Activated B cell treated with CpG ODN at 0.5 μM for 24 hours (primary cell): ENCODE results near the gene CGB8. TPM values are rescaled to one million over a fixed set of nuclear protein-coding genes. Genes with fewer than 3 reads are reported as not detected.
"Not testable (repeated sequence)": the region's sequence is repeated elsewhere in the genome, so short reads cannot be mapped to it uniquely, and the experiment has no call there.

Source experiments
- ATAC-seq: fragments of 200-7000 bp; cut with Tn5 transposase; one replicate; pipeline ENCODE4 v1.10.0; 2021; ENCODE audit warnings: low read depth, mild to moderate bottlenecking, moderate library complexity
- CTCF ChIA-PET: fragments of 350-600 bp; sonication (Branson Sonifier 250); formaldehyde crosslinking; loops from one replicate; lab custom pipeline; 2021; ENCODE audit warnings: antibody characterized with exemption; lab: Charles Lee
- POLR2A ChIA-PET: fragments of 350-600 bp; sonication (Branson Sonifier 250); formaldehyde crosslinking; loops from one replicate; lab custom pipeline; 2021; ENCODE audit warnings: antibody characterized with exemption; lab: Charles Lee
- DNase-seq: peaks from one replicate; pipeline ENCODE4 v3.0.0; 2022
- H3K27ac Mint-ChIP-seq: one replicate; pipeline ENCODE4 v1.8.0; 2020; ENCODE audit warnings: mixed read lengths
- H3K27me3 Mint-ChIP-seq: one replicate; pipeline ENCODE4 v1.8.0; 2021; ENCODE audit warnings: mixed read lengths
- H3K36me3 Mint-ChIP-seq: one replicate; pipeline ENCODE4 v1.8.0; 2021; ENCODE audit warnings: low read depth, mixed read lengths
- H3K4me1 Mint-ChIP-seq: one replicate; pipeline ENCODE4 v1.8.0; 2021; ENCODE audit warnings: mixed read lengths
- H3K4me3 Mint-ChIP-seq: one replicate; pipeline ENCODE4 v1.8.0; 2020; ENCODE audit warnings: mild to moderate bottlenecking, mixed read lengths
- H3K9me3 Mint-ChIP-seq: one replicate; pipeline ENCODE4 v1.8.0; 2020; ENCODE audit warnings: mixed read lengths
- intact Hi-C: fragments of 100-400 bp; cut with micrococcal nuclease; formaldehyde crosslinking; loops from one replicate; pipeline ENCODE4 v1.15.1; 2024
- total RNA-seq: library from RNA; stranded (reverse); gene quantifications from 2 replicates; pipeline ENCODE4 v1.2.3, GENCODE V29; 2022
- TF ChIP-seq, protein P1 (sequence below): fragments of 200-600 bp; IDR thresholded peaks from one replicate; pipeline ENCODE4 v1.8.0; 2022; ENCODE audit warnings: antibody characterized with exemption, mild to moderate bottlenecking

CGB8 gene
- total RNA-seq, 1 donor from 2014 or later = not detected

DNA sequence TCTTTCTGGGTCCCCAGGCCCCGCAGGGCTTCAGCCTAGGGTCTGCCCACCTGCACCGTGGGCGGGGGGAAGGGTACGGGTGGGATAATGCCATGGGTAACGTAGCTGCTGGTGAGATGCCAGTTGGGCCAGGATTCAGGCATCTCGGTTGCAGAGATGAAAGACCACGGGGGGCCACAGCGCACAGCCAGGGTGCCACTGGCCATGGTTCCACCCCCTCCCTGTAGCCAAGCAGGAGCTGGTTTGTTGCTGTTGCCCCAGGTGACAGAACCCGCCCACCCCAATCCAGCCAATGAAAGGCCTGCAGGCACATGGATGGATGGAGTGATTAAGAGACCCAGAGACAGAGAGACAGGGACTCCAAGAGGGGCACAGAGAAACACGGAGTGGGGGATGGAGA is 9.7 kb upstream of the CGB8 start:
- no peak for ATAC-seq
- peaks cover 35% of the 10 kb centered on the region for H3K27me3 Mint-ChIP-seq
- DNase-seq = no peak
- ChIA-PET CTCF (no interaction called here), POLR2A (no interaction called here)
- TF ChIP-seq, protein P1, sequence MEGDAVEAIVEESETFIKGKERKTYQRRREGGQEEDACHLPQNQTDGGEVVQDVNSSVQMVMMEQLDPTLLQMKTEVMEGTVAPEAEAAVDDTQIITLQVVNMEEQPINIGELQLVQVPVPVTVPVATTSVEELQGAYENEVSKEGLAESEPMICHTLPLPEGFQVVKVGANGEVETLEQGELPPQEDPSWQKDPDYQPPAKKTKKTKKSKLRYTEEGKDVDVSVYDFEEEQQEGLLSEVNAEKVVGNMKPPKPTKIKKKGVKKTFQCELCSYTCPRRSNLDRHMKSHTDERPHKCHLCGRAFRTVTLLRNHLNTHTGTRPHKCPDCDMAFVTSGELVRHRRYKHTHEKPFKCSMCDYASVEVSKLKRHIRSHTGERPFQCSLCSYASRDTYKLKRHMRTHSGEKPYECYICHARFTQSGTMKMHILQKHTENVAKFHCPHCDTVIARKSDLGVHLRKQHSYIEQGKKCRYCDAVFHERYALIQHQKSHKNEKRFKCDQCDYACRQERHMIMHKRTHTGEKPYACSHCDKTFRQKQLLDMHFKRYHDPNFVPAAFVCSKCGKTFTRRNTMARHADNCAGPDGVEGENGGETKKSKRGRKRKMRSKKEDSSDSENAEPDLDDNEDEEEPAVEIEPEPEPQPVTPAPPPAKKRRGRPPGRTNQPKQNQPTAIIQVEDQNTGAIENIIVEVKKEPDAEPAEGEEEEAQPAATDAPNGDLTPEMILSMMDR = no peak
- no peak overlapping the region for H3K4me3 Mint-ChIP-seq
- H3K27ac Mint-ChIP-seq = no peak overlapping the region
- no peaks in the 10 kb centered on the region for H3K9me3 Mint-ChIP-seq
- intact Hi-C loops = loop anchor here (5.0 kb wide), 1 partner anchor 41 kb away; the partner anchor contains the start of gene LHB
- peaks cover 24% of the 10 kb centered on the region for H3K4me1 Mint-ChIP-seq
- no peaks in the 10 kb centered on the region for H3K36me3 Mint-ChIP-seq

DNA sequence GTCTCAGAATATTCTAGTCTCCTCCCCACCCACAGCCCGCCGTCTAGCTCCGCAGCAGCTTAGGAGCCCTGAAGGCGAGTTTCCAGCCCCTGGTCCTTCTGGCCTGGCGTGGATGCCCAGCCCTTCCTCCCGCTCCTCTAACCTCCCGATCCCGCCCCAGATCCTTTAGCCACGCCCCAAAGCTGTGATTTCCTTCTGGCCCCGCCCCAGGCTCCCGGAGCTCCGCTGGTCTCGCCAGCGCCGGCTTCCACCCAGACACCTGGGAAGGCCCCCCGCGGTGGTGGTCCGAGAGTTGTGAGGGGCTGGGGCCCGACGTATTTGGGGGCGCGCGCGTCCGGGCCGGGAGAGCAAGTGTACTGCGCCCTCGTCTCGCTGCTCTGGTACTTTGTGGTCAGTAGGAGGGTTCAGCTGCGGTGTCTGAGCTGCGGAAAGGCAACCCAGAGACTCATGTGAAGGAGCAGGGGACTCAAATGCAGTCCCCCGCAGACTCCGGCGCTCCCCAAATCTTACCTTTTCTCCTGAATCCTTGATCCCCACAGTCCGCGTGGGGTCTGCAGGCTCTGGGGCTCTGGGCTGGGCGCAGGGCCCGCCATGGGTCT is 8.8 kb upstream of the CGB8 start, which contains the start of gene CGB7:
TSS of gene CGB7 (minus strand) at position 114 of the 599 bp plus-strand sequence. CDS start 2,374 bp downstream, outside the sequence.
- intact Hi-C loops = loop anchor here (5.0 kb wide), 1 partner anchor 40 kb away; the partner anchor contains the start of gene LHB
- no peaks in the 10 kb centered on the region for H3K36me3 Mint-ChIP-seq
- ATAC-seq (no peak), DNase-seq (peak; percentile 37)
- H3K27ac Mint-ChIP-seq = no peak within 1 kb of the TSS
- no peaks in the 10 kb centered on the region for H3K9me3 Mint-ChIP-seq
- ChIA-PET CTCF (interaction anchor here (0.9 to 1.2 kb wide), 2 partner anchors 12 to 64 kb away, joined by 3 to 5 read pairs; partner anchors contain the start of genes GYS1 and RUVBL2), POLR2A (interaction anchor here (0.6 kb wide), 1 partner anchor 434 kb away, joined by 7 read pairs; no protein-coding TSS in a partner anchor)
- TF ChIP-seq, protein P1 = no peak
- peaks cover 24% of the 10 kb centered on the region for H3K4me1 Mint-ChIP-seq
- H3K27me3 Mint-ChIP-seq = peaks cover 33% of the 10 kb centered on the region
- H3K4me3 Mint-ChIP-seq = peak within 1 kb of the TSS; percentile 79

DNA sequence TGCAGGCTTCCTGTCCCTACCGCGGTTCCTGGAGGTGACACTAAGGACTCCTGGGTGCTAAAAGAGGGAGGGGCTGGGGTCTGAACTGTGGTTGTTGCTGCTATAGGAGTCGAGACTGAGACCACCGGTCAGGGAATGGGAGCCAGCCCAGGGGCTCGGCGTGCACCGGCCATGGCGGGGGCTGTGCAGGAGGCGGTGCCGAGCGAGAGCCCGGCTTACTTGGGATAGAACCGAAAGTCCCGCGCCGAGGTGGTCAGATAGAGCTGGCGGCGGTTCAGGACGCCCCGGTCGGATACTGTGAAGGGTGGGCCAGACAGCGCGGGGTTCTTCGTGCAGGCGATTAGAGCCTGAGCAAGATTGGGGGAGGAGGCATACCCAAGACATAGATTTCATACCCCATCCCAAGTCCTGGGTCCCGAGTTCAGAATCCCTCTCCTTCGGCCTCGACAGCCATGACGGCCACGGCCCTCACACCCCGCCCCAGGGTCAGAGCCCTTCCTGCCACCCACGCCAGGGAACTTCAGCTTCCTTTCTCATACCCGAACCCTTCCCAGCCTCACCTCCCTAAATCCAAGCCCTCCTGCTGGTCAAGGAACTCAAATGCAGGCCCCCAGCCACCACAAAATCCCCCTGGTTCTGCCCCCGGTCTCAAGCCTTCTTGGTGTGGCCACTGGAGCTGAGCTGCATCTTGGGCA is 8.1 kb upstream of the CGB8 start:
- H3K27me3 Mint-ChIP-seq = peaks cover 33% of the 10 kb centered on the region

DNA sequence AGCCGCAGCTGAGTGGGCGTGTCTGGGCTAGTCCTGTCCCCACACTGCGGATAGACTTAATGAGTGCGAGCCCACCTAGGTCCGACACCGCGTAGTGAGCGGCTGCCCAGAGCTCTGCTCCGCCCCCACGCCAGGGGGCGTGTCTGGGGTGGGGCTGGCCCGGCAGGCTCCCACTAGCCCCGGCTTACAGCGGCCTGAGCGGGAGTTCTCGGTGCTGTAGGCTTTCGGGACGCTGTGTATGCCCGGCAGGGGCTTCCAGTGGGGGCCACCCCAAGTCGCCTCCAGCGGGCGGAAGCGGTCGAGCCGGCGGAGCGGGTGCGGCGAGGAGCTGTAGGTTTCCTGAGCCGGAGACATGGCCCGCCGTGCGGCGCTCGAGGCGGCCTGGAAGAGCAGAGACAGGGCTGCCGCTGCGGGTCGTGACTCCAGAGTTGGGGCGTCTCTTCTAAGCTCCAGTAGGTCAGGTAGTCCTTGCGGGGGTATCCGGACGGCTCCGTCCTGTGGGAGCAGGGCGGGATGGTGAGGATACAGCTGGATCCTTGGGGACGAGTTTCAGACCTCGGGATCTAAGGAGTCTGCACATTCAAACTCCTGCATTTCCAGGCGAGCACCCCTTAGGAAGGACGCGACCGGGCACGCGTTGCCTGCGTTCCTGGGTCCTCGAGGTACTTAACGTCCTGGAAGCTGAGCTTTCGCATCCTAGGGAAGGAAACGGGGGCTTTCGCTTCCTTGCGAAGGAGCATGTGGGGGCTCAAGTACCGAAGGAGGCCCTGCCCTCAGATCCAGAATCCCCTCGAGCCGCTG is 7.4 kb upstream of the CGB8 start:
- Mint-ChIP-seq H3K9me3 (no peaks in the 10 kb centered on the region), H3K27ac (no peak overlapping the region), H3K27me3 (peaks cover 33% of the 10 kb centered on the region), H3K4me1 (peaks cover 24% of the 10 kb centered on the region), H3K36me3 (no peaks in the 10 kb centered on the region), H3K4me3 (peak overlapping the region; percentile 79)
- ChIA-PET POLR2A (interaction anchor here (0.5 to 1.0 kb wide), 3 partner anchors 62 to 171 kb away, joined by 3 to 6 read pairs (median 3); partner anchors contain the start of gene RUVBL2), CTCF (interaction anchor here (1.0 to 1.3 kb wide), 2 partner anchors 48 to 152 kb away, joined by 3 read pairs; no protein-coding TSS in a partner anchor)
- TF ChIP-seq, protein P1 = no peak
- peak; percentile 72 for DNase-seq
- ATAC-seq = peak; percentile 83
- intact Hi-C loops = loop anchor here (5.0 kb wide), 1 partner anchor 39 kb away; the partner anchor contains the start of gene LHB

More for the DNA sequence above, 8.1 kb upstream of the CGB8 start:
- DNase-seq = peak; percentile 27
- POLR2A ChIA-PET = interaction anchor here (0.6 to 1.0 kb wide), 2 partner anchors 63 to 434 kb away, joined by 3 to 7 read pairs; partner anchors contain the start of gene RUVBL2
- not testable (repeated sequence) for ATAC-seq, H3K9me3 Mint-ChIP-seq, H3K36me3 Mint-ChIP-seq, H3K27ac Mint-ChIP-seq
- CTCF ChIA-PET = interaction anchor here (0.9 to 1.3 kb wide), 4 partner anchors 12 to 151 kb away, joined by 3 to 5 read pairs (median 3); partner anchors contain the start of genes GYS1 and RUVBL2
- intact Hi-C loops = loop anchor here (5.0 kb wide), 1 partner anchor 40 kb away; the partner anchor contains the start of gene LHB
- Mint-ChIP-seq H3K4me3 (peak overlapping the region; percentile 79), H3K4me1 (peaks cover 24% of the 10 kb centered on the region)

DNA sequence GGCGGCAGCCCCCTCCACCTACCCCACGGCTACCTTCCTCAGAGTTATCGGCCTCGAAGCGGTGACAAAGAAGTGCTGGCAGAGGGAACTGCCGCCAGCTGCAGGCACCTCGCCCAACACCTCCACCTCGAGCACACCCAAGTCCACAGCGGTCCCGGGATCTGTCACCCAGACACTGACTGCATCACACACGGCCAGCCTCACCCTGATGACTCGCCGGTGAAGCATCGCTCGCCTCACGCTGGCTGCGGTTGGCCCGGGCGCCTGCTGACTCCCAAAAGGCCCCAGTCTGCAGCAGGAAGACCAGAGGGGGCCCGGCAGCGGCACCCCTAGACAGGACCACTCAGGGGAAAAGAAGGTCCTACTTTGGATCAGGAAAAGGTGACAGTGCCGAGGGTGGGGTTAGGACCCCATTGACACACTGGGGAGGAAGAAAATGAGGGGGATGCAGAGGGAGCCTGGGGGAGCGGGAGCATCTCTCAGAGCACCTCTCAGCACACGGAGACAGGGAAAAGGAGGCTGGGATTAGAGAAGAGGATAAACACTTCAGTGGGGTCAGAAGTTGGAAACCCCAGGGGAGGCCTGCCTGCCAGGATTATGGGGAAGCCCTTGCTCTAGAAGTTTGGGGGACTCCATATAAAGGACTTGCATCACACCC is 1.6 kb upstream of the CGB8 start:
- intact Hi-C loops, H3K27me3 Mint-ChIP-seq, DNase-seq, H3K4me3 Mint-ChIP-seq, ATAC-seq, POLR2A ChIA-PET, H3K9me3 Mint-ChIP-seq, H3K36me3 Mint-ChIP-seq, H3K27ac Mint-ChIP-seq, H3K4me1 Mint-ChIP-seq, CTCF ChIA-PET: not testable (repeated sequence)

DNA sequence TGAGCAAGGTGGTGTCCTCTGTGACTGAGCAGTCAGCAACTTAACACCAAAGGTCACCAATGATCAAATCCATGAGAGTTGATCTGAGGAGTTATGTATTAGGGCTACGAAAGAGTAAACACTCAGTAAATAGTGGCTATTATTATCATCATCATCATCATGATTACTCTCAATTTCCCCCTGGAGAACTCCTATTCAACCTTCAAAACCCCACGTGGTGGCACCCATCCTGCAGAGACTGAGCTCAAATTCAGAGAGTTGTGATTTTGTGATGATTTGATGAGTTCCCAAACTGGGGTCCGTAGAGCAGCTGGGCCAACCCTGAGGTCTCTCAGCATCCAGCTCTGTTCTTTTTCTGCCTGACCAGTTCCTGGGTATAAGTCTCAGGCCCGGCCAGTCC is 923 bp upstream of the CGB8 start:
- ATAC-seq, DNase-seq, H3K27me3 Mint-ChIP-seq, H3K4me1 Mint-ChIP-seq, POLR2A ChIA-PET, intact Hi-C loops, H3K9me3 Mint-ChIP-seq, H3K36me3 Mint-ChIP-seq, H3K4me3 Mint-ChIP-seq, CTCF ChIA-PET, H3K27ac Mint-ChIP-seq: not testable (repeated sequence)

DNA sequence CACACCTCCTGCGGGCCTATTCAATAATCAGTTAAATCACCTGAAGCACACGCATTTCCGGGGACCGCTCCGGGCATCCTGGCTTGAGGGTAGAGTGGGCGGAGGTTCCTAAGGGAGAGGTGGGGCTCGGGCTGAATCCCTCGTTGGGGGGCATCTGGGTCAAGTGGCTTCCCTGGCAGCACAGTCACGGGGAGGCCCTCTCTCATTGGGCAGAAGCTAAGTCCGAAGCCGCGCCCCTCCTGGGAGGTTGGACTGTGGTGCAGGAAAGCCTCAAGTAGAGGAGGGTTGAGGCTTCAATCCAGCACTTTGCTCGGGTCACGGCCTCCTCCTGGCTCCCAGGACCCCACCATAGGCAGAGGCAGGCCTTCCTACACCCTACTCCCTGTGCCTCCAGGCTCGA is 5.4 kb downstream of the CGB8 start, which contains the start of gene CGB5:
TSS of gene CGB5 (plus strand) at position 301 of the 400 bp plus-strand sequence. CDS start 362 bp downstream, outside the sequence.
- H3K27me3 Mint-ChIP-seq, CTCF ChIA-PET, DNase-seq, H3K36me3 Mint-ChIP-seq, ATAC-seq, H3K4me3 Mint-ChIP-seq, POLR2A ChIA-PET, intact Hi-C loops, H3K9me3 Mint-ChIP-seq, H3K4me1 Mint-ChIP-seq, H3K27ac Mint-ChIP-seq: not testable (repeated sequence)

DNA sequence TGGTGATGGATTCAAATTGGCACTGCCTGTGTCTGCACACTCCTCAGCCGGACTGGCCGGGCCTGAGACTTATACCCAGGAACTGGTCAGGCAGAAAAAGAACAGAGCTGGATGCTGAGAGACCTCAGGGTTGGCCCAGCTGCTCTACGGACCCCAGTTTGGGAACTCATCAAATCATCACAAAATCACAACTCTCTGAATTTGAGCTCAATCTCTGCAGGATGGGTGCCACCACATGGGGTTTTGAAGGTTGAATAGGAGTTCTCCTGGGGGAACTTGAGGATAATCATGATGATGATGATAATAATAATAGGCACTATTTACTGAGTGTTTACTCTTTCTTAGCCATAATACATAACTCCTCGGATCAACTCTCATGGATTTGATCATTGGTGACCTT is 6.2 kb downstream of the CGB8 start:
- POLR2A ChIA-PET, intact Hi-C loops, DNase-seq, H3K36me3 Mint-ChIP-seq, H3K27ac Mint-ChIP-seq, CTCF ChIA-PET, H3K4me3 Mint-ChIP-seq, H3K27me3 Mint-ChIP-seq, H3K4me1 Mint-ChIP-seq, H3K9me3 Mint-ChIP-seq, ATAC-seq: not testable (repeated sequence)
